Measurements from ENCODE around the gene ATMIN. TPM values are rescaled to one million over a fixed set of nuclear protein-coding genes. Genes with fewer than 3 reads are reported as not detected.
A peak's percentile ranks its signal among the peaks of the same experiment; 100 is the strongest.

The ATMIN gene
- total RNA-seq, 1 donor from 2014 or later, result 33.5 TPM

DNA sequence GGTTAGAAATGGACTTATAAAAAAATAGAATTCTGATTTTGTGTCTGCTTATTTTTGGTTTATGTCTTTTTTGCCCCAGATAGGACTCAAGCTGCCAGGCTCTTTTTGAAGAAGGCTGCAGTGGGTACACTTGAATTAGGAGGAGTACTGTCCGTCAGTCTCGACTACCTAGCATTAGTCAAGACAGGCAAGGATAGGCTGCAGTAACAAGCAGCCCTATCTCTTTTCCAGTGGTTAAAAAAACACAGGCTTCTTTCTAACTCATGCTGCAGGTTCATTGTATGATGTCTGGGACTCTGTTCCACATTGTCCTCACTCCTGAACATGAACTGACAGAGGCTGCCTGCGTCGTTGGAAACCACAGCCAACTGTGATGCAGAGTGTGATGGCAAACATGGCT, 33.4 kb downstream of the ATMIN start:
- Histone ChIP-seq H3K4me3 (no peak overlapping the region), H3K9me3 (no peaks in the 10 kb centered on the region), H3K36me3 (no peaks in the 10 kb centered on the region), H3K27me3 (no peaks in the 10 kb centered on the region), H3K27ac (no peak overlapping the region), H3K4me1 (no peaks in the 10 kb centered on the region)
- ATAC-seq (no peak), DNase-seq (no peak)
- TF ChIP-seq, protein P1, sequence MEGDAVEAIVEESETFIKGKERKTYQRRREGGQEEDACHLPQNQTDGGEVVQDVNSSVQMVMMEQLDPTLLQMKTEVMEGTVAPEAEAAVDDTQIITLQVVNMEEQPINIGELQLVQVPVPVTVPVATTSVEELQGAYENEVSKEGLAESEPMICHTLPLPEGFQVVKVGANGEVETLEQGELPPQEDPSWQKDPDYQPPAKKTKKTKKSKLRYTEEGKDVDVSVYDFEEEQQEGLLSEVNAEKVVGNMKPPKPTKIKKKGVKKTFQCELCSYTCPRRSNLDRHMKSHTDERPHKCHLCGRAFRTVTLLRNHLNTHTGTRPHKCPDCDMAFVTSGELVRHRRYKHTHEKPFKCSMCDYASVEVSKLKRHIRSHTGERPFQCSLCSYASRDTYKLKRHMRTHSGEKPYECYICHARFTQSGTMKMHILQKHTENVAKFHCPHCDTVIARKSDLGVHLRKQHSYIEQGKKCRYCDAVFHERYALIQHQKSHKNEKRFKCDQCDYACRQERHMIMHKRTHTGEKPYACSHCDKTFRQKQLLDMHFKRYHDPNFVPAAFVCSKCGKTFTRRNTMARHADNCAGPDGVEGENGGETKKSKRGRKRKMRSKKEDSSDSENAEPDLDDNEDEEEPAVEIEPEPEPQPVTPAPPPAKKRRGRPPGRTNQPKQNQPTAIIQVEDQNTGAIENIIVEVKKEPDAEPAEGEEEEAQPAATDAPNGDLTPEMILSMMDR (IDR thresholded peaks at IDR 0.05), result no peak
- intact Hi-C loops (cut with DNase I), result no loop called here

DNA sequence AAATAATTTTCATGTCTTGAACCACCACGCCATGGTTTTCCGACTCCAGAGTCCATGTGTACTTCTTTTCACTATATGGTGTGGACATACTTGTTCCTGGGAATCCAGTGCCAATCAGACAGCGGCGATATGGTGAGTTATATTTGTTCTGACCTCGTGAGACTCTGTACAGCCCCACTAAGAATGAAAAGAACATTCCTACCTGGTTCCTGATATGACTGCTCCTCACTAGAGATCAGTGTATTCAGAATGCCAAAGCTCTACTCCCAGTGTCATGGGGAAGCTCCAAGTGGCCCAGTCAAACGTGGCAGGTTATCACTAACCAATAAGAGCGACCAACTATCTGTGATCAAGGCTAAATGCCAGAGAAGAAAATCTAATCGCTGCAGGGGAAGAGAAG, 35.3 kb downstream of the ATMIN start:
- Histone ChIP-seq H3K4me1 (peaks cover under 1% of the 10 kb centered on the region), H3K9me3 (no peaks in the 10 kb centered on the region), H3K27ac (no peak overlapping the region), H3K27me3 (no peaks in the 10 kb centered on the region), H3K36me3 (no peaks in the 10 kb centered on the region), H3K4me3 (no peak overlapping the region)
- intact Hi-C loops (cut with DNase I), result no loop called here
- ATAC-seq (no peak), DNase-seq (no peak)
- TF ChIP-seq, protein P1 (IDR thresholded peaks at IDR 0.05), result no peak

DNA sequence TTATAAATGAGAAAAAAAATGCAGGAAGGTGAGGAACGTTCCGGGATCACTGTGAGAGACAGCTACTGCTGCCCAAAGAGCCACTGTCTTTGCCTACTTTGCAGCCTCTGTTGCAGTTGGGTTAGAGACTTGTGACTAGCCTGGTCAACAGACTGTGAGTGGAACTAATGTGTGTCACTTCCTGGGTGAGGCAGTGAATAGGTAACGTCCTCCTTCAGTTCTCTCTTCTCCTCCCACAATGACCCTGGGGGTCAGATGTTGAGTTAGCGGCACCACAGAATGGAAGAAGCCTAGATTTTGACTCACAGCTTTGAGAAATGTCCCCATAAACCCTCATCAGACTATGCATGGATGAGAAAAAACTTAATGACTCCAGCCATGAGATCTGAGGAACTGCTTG, 36.2 kb downstream of the ATMIN start:
- H3K4me3 ChIP-seq, result no peak overlapping the region
- no peaks in the 10 kb centered on the region for H3K36me3 ChIP-seq
- ATAC-seq (no peak), DNase-seq (no peak)
- no peak overlapping the region for H3K27ac ChIP-seq
- TF ChIP-seq, protein P1 (IDR thresholded peaks at IDR 0.05), result no peak
- peaks cover 6% of the 10 kb centered on the region for H3K4me1 ChIP-seq
- intact Hi-C loops (cut with DNase I), result no loop called here
- H3K9me3 ChIP-seq, result no peaks in the 10 kb centered on the region
- H3K27me3 ChIP-seq, result no peaks in the 10 kb centered on the region

DNA sequence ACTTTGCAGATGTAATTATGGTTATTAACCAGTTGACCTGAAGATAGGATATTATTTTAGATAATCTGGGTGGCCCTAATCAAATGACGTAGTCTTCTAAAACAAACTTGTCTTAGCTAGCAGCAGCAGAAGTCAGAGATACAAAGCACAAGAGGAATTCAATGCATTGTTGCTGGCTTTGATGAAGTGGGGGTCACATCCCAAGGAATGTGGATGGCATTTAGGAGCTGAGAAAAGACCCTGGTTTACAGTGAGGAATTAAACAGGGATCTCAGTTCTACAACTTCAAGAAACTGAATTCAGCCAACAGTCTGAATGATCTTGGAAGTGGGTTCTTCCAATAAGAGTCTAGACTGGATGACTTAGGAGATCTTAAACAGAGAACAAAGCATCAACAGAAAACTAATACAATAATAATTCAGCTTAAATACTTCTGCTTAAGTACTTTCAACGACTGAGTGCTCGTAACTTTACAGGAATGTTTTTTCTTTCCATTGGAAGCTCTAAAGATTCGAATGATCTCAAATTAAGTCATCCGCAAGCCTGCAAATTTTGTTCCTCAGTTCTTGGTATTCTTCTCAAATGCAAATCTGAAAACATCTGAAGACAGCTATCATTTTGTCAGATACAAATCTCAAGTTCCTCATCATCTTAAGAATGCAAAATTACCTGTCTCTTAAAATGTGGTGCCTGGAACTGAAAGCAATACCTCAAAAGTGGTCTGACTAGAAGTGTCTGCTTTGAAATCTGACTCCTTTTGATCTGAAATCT, 38.1 kb downstream of the ATMIN start:
- Histone ChIP-seq H3K36me3 (no peaks in the 10 kb centered on the region), H3K4me3 (no peak overlapping the region), H3K27ac (no peak overlapping the region), H3K4me1 (peaks cover 11% of the 10 kb centered on the region), H3K9me3 (no peaks in the 10 kb centered on the region), H3K27me3 (no peaks in the 10 kb centered on the region)
- DNase-seq (no peak), ATAC-seq (no peak)
- TF ChIP-seq, protein P1 (IDR thresholded peaks at IDR 0.05), result no peak
- intact Hi-C loops (cut with DNase I), result no loop called here

DNA sequence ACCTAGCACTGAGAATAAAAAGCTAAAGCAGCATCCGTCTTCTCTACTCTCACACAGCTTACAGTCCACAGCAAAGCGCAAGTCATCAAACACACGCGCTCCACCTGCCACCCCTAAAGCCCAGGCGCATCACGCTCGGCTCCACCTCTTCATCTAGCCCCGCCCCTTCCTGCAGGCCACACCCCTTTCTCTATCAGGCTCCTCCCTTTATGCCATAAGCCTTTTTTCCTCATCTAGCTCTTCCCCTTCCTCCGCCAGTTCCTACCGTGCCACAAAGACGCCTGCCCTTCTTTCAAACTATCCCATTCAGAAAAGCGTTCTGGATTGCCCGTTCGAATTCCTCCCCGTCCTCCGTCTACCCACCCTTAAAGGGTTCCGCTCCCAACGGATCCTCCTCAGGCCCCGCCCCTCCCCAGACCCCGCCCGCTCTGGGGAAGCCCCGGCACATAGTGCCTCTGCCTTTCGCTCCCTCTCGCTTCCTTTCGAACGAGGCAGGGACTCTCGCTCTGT, 41.0 kb downstream of the ATMIN start:
- Histone ChIP-seq H3K36me3 (no peaks in the 10 kb centered on the region), H3K4me1 (peaks cover 11% of the 10 kb centered on the region), H3K27me3 (no peaks in the 10 kb centered on the region), H3K4me3 (peak overlapping the region; percentile 76), H3K9me3 (no peaks in the 10 kb centered on the region), H3K27ac (peak overlapping the region; percentile 92)
- peak; percentile 96 for DNase-seq
- TF ChIP-seq, protein P1 (IDR thresholded peaks at IDR 0.05), result no peak
- intact Hi-C loops (cut with DNase I), result no loop called here
- ATAC-seq, result peak; percentile 94
